IMR-90 (cell line): ENCODE measurements around the gene IQCC. TPM values are rescaled to one million over a fixed set of nuclear protein-coding genes. Genes with fewer than 3 reads are reported as not detected.

Experiments used
- ATAC-seq: fragments of 200-7000 bp; cut with Tn5 transposase; 2 replicates; pipeline ENCODE4 v1.9.1; 2020; ENCODE audit warnings: low read depth, mild to moderate bottlenecking, moderate library complexity
- BruUV-seq: library from RNA; stranded (reverse); fragments of 400-500 nt; replicated peaks from 2 replicates; lab custom pipeline; 2021; lab: Mats Ljungman, UMichigan
- CTCF ChIA-PET: fragments of 300-600 bp; formaldehyde crosslinking; extraction: SDS; loops from one replicate; lab custom pipeline; 2021; ENCODE audit warnings: antibody characterized with exemption; lab: Yijun Ruan, JAX
- POLR2A ChIA-PET: fragments of 300-600 bp; sonication (Branson Sonifier 250); formaldehyde crosslinking; loops from one replicate; lab custom pipeline; 2022; ENCODE audit warnings: antibody characterized with exemption; ENCODE audit not compliant: unreplicated experiment; lab: Charles Lee
- DNase-seq: peaks from one replicate; pipeline ENCODE4 v3.0.0; 2013
- H2AFZ ChIP-seq: replicated peaks from 2 replicates; pipeline ENCODE3; 2013; ENCODE audit warnings: low read length, mild to moderate bottlenecking; ENCODE audit not compliant: poor library complexity
- H2AK5ac ChIP-seq: 2 replicates; pipeline ENCODE4 v1.6.1; 2013; ENCODE audit warnings: low read depth, low read length, inconsistent platforms
- H2AK9ac ChIP-seq: replicated peaks from 2 replicates; pipeline ENCODE3; 2013; ENCODE audit warnings: mild to moderate bottlenecking, low read depth, low read length, moderate library complexity; ENCODE audit not compliant: poor library complexity
- H2BK120ac ChIP-seq: 2 replicates; pipeline ENCODE4 v1.6.1; 2013; ENCODE audit warnings: low read depth, low read length, inconsistent platforms
- H2BK15ac ChIP-seq: 3 replicates; pipeline ENCODE4 v1.6.1; 2013; ENCODE audit warnings: low read depth, low read length, inconsistent platforms
- H2BK20ac ChIP-seq: 2 replicates; pipeline ENCODE4 v1.6.1; 2013; ENCODE audit warnings: low read depth, mild to moderate bottlenecking, inconsistent platforms, low read length, moderate library complexity
- H2BK5ac ChIP-seq: 2 replicates; pipeline ENCODE4 v1.6.1; 2013; ENCODE audit warnings: mild to moderate bottlenecking, low read depth, low read length, inconsistent platforms; ENCODE audit not compliant: poor library complexity, severe bottlenecking
- H3K14ac ChIP-seq: replicated peaks from 2 replicates; pipeline ENCODE4 v1.6.1; 2013; ENCODE audit warnings: low read depth, low read length, inconsistent platforms
- H3K18ac ChIP-seq: 2 replicates; pipeline ENCODE4 v1.6.1; 2013; ENCODE audit warnings: low read depth, low read length, control low read depth
- H3K23ac ChIP-seq: 2 replicates; pipeline ENCODE4 v1.6.1; 2013; ENCODE audit warnings: low read depth, low read length, inconsistent platforms
- H3K27ac ChIP-seq: 2 replicates; pipeline ENCODE4 v1.5.1; 2013; ENCODE audit warnings: mild to moderate bottlenecking, control low read depth, low read length; ENCODE audit not compliant: insufficient read depth
- H3K27me3 ChIP-seq: 2 replicates; pipeline ENCODE4 v1.6.1; 2013; ENCODE audit warnings: low read length; ENCODE audit not compliant: control insufficient read depth, insufficient read depth
- H3K36me3 ChIP-seq: 2 replicates; pipeline ENCODE4 v1.6.1; 2013; ENCODE audit warnings: low read length, mixed read lengths; ENCODE audit not compliant: control insufficient read depth, insufficient read depth
- H3K4ac ChIP-seq: 2 replicates; pipeline ENCODE4 v1.6.1; 2013; ENCODE audit warnings: low read depth, low read length, inconsistent platforms
- H3K4me1 ChIP-seq: 2 replicates; pipeline ENCODE4 v1.6.1; 2013; ENCODE audit warnings: low read length, mixed read lengths; ENCODE audit not compliant: control insufficient read depth, insufficient read depth
- H3K4me2 ChIP-seq: 2 replicates; pipeline ENCODE4 v1.6.1; 2013; ENCODE audit warnings: low read depth, mild to moderate bottlenecking, control low read depth, low read length, moderate library complexity
- H3K4me3 ChIP-seq: 2 replicates; pipeline ENCODE4 v1.5.1; 2013; ENCODE audit warnings: low read depth, mild to moderate bottlenecking, control low read depth, low read length, moderate library complexity; ENCODE audit not compliant: insufficient read depth
- H3K56ac ChIP-seq: 2 replicates; pipeline ENCODE4 v1.6.1; 2013; ENCODE audit warnings: low read length, inconsistent platforms; ENCODE audit not compliant: insufficient read depth; ENCODE audit errors: extremely low read depth
- H3K79me1 ChIP-seq, 2 experiments: 2 replicates each; pipeline ENCODE4 v1.6.1; 2013; ENCODE audit warnings: low read length in 2 of 2, inconsistent platforms in 1 of 2, low read depth in 1 of 2
- H3K9ac ChIP-seq: 2 replicates; pipeline ENCODE4 v1.6.1; 2013; ENCODE audit warnings: low read depth, low read length, control low read depth
- H3K9me1 ChIP-seq: 2 replicates; pipeline ENCODE4 v1.6.1; 2013; ENCODE audit warnings: low read length, inconsistent platforms; ENCODE audit not compliant: insufficient read depth
- H3K9me3 ChIP-seq: 2 replicates; pipeline ENCODE4 v1.6.1; 2013; ENCODE audit warnings: low read length; ENCODE audit not compliant: control insufficient read depth, insufficient read depth
- H4K20me1 ChIP-seq: 2 replicates; pipeline ENCODE4 v1.6.1; 2013; ENCODE audit warnings: low read length, inconsistent platforms; ENCODE audit not compliant: insufficient read depth
- H4K5ac ChIP-seq: 2 replicates; pipeline ENCODE4 v1.6.1; 2013; ENCODE audit warnings: mild to moderate bottlenecking, low read depth, low read length, control low read depth
- H4K8ac ChIP-seq, 2 experiments: 2 replicates each; pipeline ENCODE4 v1.6.1; 2013; ENCODE audit warnings: low read depth in 2 of 2, low read length in 2 of 2, control low read depth in 1 of 2, inconsistent platforms in 1 of 2
- H4K91ac ChIP-seq: 2 replicates; pipeline ENCODE4 v1.6.1; 2013; ENCODE audit warnings: low read depth, low read length, inconsistent platforms; ENCODE audit not compliant: insufficient read depth
- BHLHE40 ChIP-seq: fragments of 150-350 bp; IDR thresholded peaks from 2 replicates; pipeline ENCODE4 v1.6.1; 2016; ENCODE audit warnings: mild to moderate bottlenecking, low read depth, low read length
- CEBPB ChIP-seq: IDR thresholded peaks from 2 replicates; pipeline ENCODE4 v1.6.1; 2012; ENCODE audit warnings: low read depth, low read length, improper control_type of control experiment
- CHD1 ChIP-seq: IDR thresholded peaks from 2 replicates; pipeline ENCODE4 v1.6.1; 2012; ENCODE audit warnings: low read depth, low read length, improper control_type of control experiment
- CTCF ChIP-seq: conservative IDR thresholded peaks from 2 replicates; pipeline ENCODE4 v1.5.1; 2012; ENCODE audit warnings: mild to moderate bottlenecking, low read depth, low read length, improper control_type of control experiment
- FOS ChIP-seq: fragments of 150-350 bp; IDR thresholded peaks from 2 replicates; pipeline ENCODE4 v1.6.1; 2016; ENCODE audit warnings: low read depth, low read length
- MAFK ChIP-seq: IDR thresholded peaks from 2 replicates; pipeline ENCODE4 v1.6.1; 2012; ENCODE audit warnings: low read depth, low read length, improper control_type of control experiment
- MAZ ChIP-seq: IDR thresholded peaks from 2 replicates; pipeline ENCODE4 v1.6.1; 2012; ENCODE audit warnings: low read depth, mild to moderate bottlenecking, low read length, improper control_type of control experiment, moderate library complexity, borderline replicate concordance
- MXI1 ChIP-seq: IDR thresholded peaks from 2 replicates; pipeline ENCODE4 v1.6.1; 2012; ENCODE audit warnings: low read depth, mild to moderate bottlenecking, low read length, moderate library complexity, borderline replicate concordance
- NFE2L2 ChIP-seq: fragments of 150-350 bp; IDR thresholded peaks from 2 replicates; pipeline ENCODE4 v1.6.1; 2016; ENCODE audit warnings: low read depth, mild to moderate bottlenecking, low read length
- POLR2A ChIP-seq: IDR thresholded peaks from 2 replicates; pipeline ENCODE4 v1.6.1; 2012; ENCODE audit warnings: mild to moderate bottlenecking, low read depth, low read length
- RAD21 ChIP-seq: IDR thresholded peaks from 2 replicates; pipeline ENCODE4 v1.6.1; 2012; ENCODE audit warnings: low read length, improper control_type of control experiment
- RCOR1 ChIP-seq: IDR thresholded peaks from 2 replicates; pipeline ENCODE4 v1.6.1; 2012; ENCODE audit warnings: mild to moderate bottlenecking, low read length, improper control_type of control experiment; ENCODE audit not compliant: insufficient replicate concordance
- RFX5 ChIP-seq: IDR thresholded peaks from 2 replicates; pipeline ENCODE4 v1.8.0; 2012; ENCODE audit warnings: low read depth, mild to moderate bottlenecking, low read length, moderate library complexity
- SMC3 ChIP-seq: fragments of 150-350 bp; IDR thresholded peaks from 2 replicates; pipeline ENCODE4 v1.6.1; 2016; ENCODE audit warnings: low read depth, mild to moderate bottlenecking, antibody characterized with exemption, low read length, moderate library complexity
- USF2 ChIP-seq: fragments of 150-350 bp; IDR thresholded peaks from 2 replicates; pipeline ENCODE4 v1.6.1; 2017; ENCODE audit warnings: mild to moderate bottlenecking, antibody characterized with exemption, low read length, low read depth
- dilution Hi-C: fragments of 300-500 bp; cut with HindIII; formaldehyde crosslinking; loops from one replicate; pipeline ENCODE4 v1.14.3; 2018; ENCODE audit warnings: low sequenced_read_pairs; ENCODE audit not compliant: unreplicated experiment
- in situ Hi-C: fragments of 300-500 bp; cut with MboI; formaldehyde crosslinking; loops from 3 replicates; pipeline ENCODE4 v1.14.3; 2019; ENCODE audit warnings: low sequenced_read_pairs, inconsistent platforms, mixed read lengths
- intact Hi-C: fragments of 100-400 bp; cut with micrococcal nuclease; formaldehyde crosslinking; loops from 2 replicates; pipeline ENCODE4 v1.10.0; 2022
- polyA plus RNA-seq, 3 experiments: library from polyadenylated mRNA; depleted of rRNA; stranded (reverse); fragments of >200 nt; gene quantifications; 2 replicates each; pipeline ENCODE4 v1.2.3, GENCODE V29; 2012; ENCODE audit warnings: low replicate concordance in 1 of 3
- total RNA-seq: library from RNA; depleted of rRNA; stranded (reverse); fragments of >200 nt; gene quantifications from 2 replicates; pipeline ENCODE4 v1.2.3, GENCODE V29; 2012

IQCC gene
- total and polyA plus RNA-seq, 2 of the 4 experiments (the other 2 are of a cell fraction) = 1.6 to 2.2 TPM

- H4K20me1 ChIP-seq = peaks cover 20% of the 10 kb centered on the region
- CTCF ChIA-PET = interaction anchor here (1.8 kb wide), 1 partner anchor 19 kb away, joined by 6 read pairs; no protein-coding TSS in a partner anchor
- H2BK120ac ChIP-seq = no peak overlapping the region
- no peak overlapping the region for H3K4me3 ChIP-seq
- POLR2A ChIA-PET = no interaction called here
- no peak overlapping the region for H4K91ac ChIP-seq
- ATAC-seq (no peak), DNase-seq (peak; percentile 54)
- TSS peak; percentile 62 for BruUV-seq
- H2AK9ac ChIP-seq = no peak overlapping the region
- peak overlapping the region; percentile 4; the same call in 1 of the 2 replicates for H3K27ac ChIP-seq
- no peaks in the 10 kb centered on the region for H3K9me3 ChIP-seq
- peaks cover 16 to 67% of the 10 kb centered on the region in 2 experiments; a peak in 3 of 4 replicates for H3K79me1 ChIP-seq
- intact Hi-C loops = no loop called here
- peaks cover 13% of the 10 kb centered on the region; the same call in 1 of the 2 replicates for H3K9me1 ChIP-seq
- no peak overlapping the region for H3K4me2 ChIP-seq
- no peak overlapping the region for H3K23ac ChIP-seq
- H3K4me1 ChIP-seq = peaks cover 26% of the 10 kb centered on the region
- no peak overlapping the region for H3K9ac ChIP-seq
- peak overlapping the region; percentile 1 for H2BK5ac ChIP-seq
- no peak overlapping the region for H3K18ac ChIP-seq
- peaks cover 69% of the 10 kb centered on the region for H3K36me3 ChIP-seq
- H2BK20ac ChIP-seq = no peak overlapping the region
- no peak overlapping the region for H3K4ac ChIP-seq
- H3K27me3 ChIP-seq = no peaks in the 10 kb centered on the region
- H2BK15ac ChIP-seq = no peak overlapping the region
- no peak overlapping the region for H4K5ac ChIP-seq
- no peak overlapping the region for H4K8ac ChIP-seq
- H2AFZ ChIP-seq = no peak overlapping the region
- in situ Hi-C loops = no loop called here
- H3K56ac ChIP-seq = no peak overlapping the region
- H3K14ac ChIP-seq = no peak overlapping the region
- dilution Hi-C loops = no loop called here
- no peak overlapping the region for H2AK5ac ChIP-seq
- TF ChIP-seq MAZ (no peak), CTCF (no peak), BHLHE40 (no peak), NFE2L2 (no peak), MXI1 (no peak), RAD21 (no peak), SMC3 (no peak), RCOR1 (no peak), RFX5 (no peak), FOS (no peak), USF2 (no peak), POLR2A (no peak), CHD1 (no peak), CEBPB (no peak), MAFK (no peak)
These were observed 9.3 kb upstream of the IQCC start for GRCh38 chr1:32195972-32196823.
